Stomach (tissue), 4 donors: ENCODE results near the gene ADNP.

Source experiments
- CTCF ChIP-seq, 7 experiments: fragments of 450-650 bp in 4 of 7; fragments of 200-600 bp in 3 of 7; sonication (generic) in 3 of 7; IDR thresholded peaks; one replicate each; pipeline ENCODE4 v1.5.1; 2016 to 2019; ENCODE audit warnings: antibody characterized with exemption in 7 of 7, control low read depth in 2 of 7, mild to moderate bottlenecking in 1 of 7
- EP300 ChIP-seq: sonication (generic); formaldehyde crosslinking; IDR thresholded peaks from one replicate; pipeline ENCODE4 v1.6.1; 2017; ENCODE audit warnings: antibody characterized with exemption
- POLR2A ChIP-seq, 4 donors: fragments of 450-650 bp; IDR thresholded peaks; one replicate each; pipeline ENCODE4 v1.6.1; 2016; ENCODE audit warnings: antibody characterized with exemption in 4 of 4, control low read depth in 2 of 4, mild to moderate bottlenecking in 1 of 4, moderate library complexity in 1 of 4
- POLR2AphosphoS5 ChIP-seq, 3 donors: sonication (generic); formaldehyde crosslinking; IDR thresholded peaks; one replicate each; pipeline ENCODE4 v1.6.1; 2016; ENCODE audit warnings: antibody characterized with exemption in 3 of 3

- TF ChIP-seq CTCF (IDR thresholded peaks at IDR 0.05): no peak
- TF ChIP-seq EP300: no peak
- peak in 1 of 3 donors; percentile 58 for TF ChIP-seq POLR2AphosphoS5 (IDR thresholded peaks at IDR 0.05)
- no peak for TF ChIP-seq POLR2A (IDR thresholded peaks at IDR 0.05)
These were observed 11.7 kb downstream of the ADNP start for GRCh38 chr20:50919567-50919966.
